HepG2 (cell line): Measurements from ENCODE around the gene CDC42EP5. TPM values are rescaled to one million over a fixed set of nuclear protein-coding genes. Genes with fewer than 3 reads are reported as not detected.

Experiments used
- ARNTL ChIP-seq: sonication (generic); formaldehyde crosslinking; IDR thresholded peaks from 2 replicates; pipeline ENCODE4 v1.4.0; 2020; ENCODE audit warnings: mild to moderate bottlenecking, missing genetic modification reagents
- CSRNP1 ChIP-seq: sonication (generic); formaldehyde crosslinking; IDR thresholded peaks from 2 replicates; pipeline ENCODE4 v1.8.1; 2023; ENCODE audit warnings: mild to moderate bottlenecking, missing genetic modification reagents
- HNF4G ChIP-seq, 2 experiments: sonication (generic) in 1 of 2; formaldehyde crosslinking in 1 of 2; IDR thresholded peaks; 2 replicates each; pipeline versions ENCODE4 v1.4.0 to v1.6.1; 2011 to 2020; ENCODE audit warnings: borderline replicate concordance in 2 of 2, low read depth in 2 of 2, mild to moderate bottlenecking in 2 of 2, low read length in 1 of 2, missing genetic modification reagents in 1 of 2, moderate library complexity in 1 of 2
- PCBP1 ChIP-seq: fragments of 200-400 bp; formaldehyde crosslinking; IDR thresholded peaks from 2 replicates; pipeline ENCODE4 v1.6.1; 2017; ENCODE audit warnings: mild to moderate bottlenecking, low read depth, low read length, borderline replicate concordance
- REXO4 ChIP-seq: sonication (generic); formaldehyde crosslinking; IDR thresholded peaks from 2 replicates; pipeline ENCODE4 v1.8.0; 2022; ENCODE audit warnings: missing genetic modification reagents, mild to moderate bottlenecking, borderline replicate concordance
- SYNCRIP ChIP-seq: fragments of 200-400 bp; formaldehyde crosslinking; IDR thresholded peaks from 2 replicates; pipeline ENCODE4 v1.6.1; 2018; ENCODE audit warnings: mild to moderate bottlenecking, low read depth, low read length; ENCODE audit not compliant: insufficient read depth
- TMF1 ChIP-seq: sonication (generic); formaldehyde crosslinking; IDR thresholded peaks from 2 replicates; pipeline ENCODE4 v1.8.1; 2022; ENCODE audit warnings: low read depth, missing genetic modification reagents
- ZBTB20 ChIP-seq: sonication (generic); formaldehyde crosslinking; IDR thresholded peaks from 2 replicates; pipeline ENCODE4 v1.8.1; 2023; ENCODE audit warnings: missing genetic modification reagents, low read depth, mild to moderate bottlenecking, borderline replicate concordance
- ZNF143 ChIP-seq: sonication (generic); formaldehyde crosslinking; IDR thresholded peaks from 2 replicates; pipeline ENCODE4 v1.4.0; 2020; ENCODE audit warnings: missing genetic modification reagents
- ZNF232 ChIP-seq: sonication (generic); formaldehyde crosslinking; IDR thresholded peaks from 2 replicates; pipeline ENCODE4 v1.4.0; 2020; ENCODE audit warnings: missing genetic modification reagents, borderline replicate concordance
- ZNF256 ChIP-seq: sonication (generic); formaldehyde crosslinking; conservative IDR thresholded peaks from 2 replicates; pipeline ENCODE4 v1.4.0; 2020; ENCODE audit warnings: missing genetic modification reagents
- ZNF34 ChIP-seq: sonication (generic); formaldehyde crosslinking; IDR thresholded peaks from 2 replicates; pipeline ENCODE4 v1.4.0; 2020; ENCODE audit warnings: mild to moderate bottlenecking, missing genetic modification reagents, borderline replicate concordance
- ZNF574 ChIP-seq: sonication (generic); formaldehyde crosslinking; IDR thresholded peaks from 2 replicates; pipeline ENCODE4 v1.4.0; 2020; ENCODE audit warnings: missing genetic modification reagents
- polyA plus RNA-seq, 8 experiments: library from polyadenylated mRNA; depleted of rRNA in 3 of 8; stranded (reverse) in 7 of 8; unstranded in 1 of 8; fragments of >200 nt; fragmentation: Illumina TruSeq in 4 of 8; extraction: Trizol in 4 of 8; gene quantifications; 2 replicates each; pipeline versions ENCODE4 v1.2.1 to v1.2.3, GENCODE V29; 2011 to 2016; ENCODE audit warnings: low read depth in 4 of 8, missing spikeins in 1 of 8, mixed read lengths in 1 of 8; ENCODE audit not compliant: insufficient read depth in 1 of 8
- total RNA-seq, 5 experiments: library from RNA; depleted of rRNA; stranded (reverse); fragments of >200 nt; fragmentation: Illumina TruSeq; extraction: Trizol; gene quantifications; 2 replicates each; pipeline ENCODE4 v1.2.3, GENCODE V29; 2016; ENCODE audit warnings: low read depth in 1 of 5
- TF ChIP-seq, protein P1 (sequence below): IDR thresholded peaks from 2 replicates; pipeline ENCODE4 v1.6.1; 2016
- TF ChIP-seq, protein P2 (sequence below): sonication (generic); formaldehyde crosslinking; IDR thresholded peaks from 2 replicates; pipeline ENCODE4 v1.4.0; 2020; ENCODE audit warnings: missing genetic modification reagents
- TF ChIP-seq, protein P3 (sequence below): IDR thresholded peaks from 2 replicates; pipeline ENCODE4 v1.4.0; 2020; ENCODE audit warnings: mild to moderate bottlenecking, missing genetic modification reagents

CDC42EP5 gene
- total and polyA plus RNA-seq, 2 of the 13 experiments (the other 11 are each of a cell fraction or from before 2014, with no cell fraction given) = 0.41 to 1.6 TPM

DNA sequence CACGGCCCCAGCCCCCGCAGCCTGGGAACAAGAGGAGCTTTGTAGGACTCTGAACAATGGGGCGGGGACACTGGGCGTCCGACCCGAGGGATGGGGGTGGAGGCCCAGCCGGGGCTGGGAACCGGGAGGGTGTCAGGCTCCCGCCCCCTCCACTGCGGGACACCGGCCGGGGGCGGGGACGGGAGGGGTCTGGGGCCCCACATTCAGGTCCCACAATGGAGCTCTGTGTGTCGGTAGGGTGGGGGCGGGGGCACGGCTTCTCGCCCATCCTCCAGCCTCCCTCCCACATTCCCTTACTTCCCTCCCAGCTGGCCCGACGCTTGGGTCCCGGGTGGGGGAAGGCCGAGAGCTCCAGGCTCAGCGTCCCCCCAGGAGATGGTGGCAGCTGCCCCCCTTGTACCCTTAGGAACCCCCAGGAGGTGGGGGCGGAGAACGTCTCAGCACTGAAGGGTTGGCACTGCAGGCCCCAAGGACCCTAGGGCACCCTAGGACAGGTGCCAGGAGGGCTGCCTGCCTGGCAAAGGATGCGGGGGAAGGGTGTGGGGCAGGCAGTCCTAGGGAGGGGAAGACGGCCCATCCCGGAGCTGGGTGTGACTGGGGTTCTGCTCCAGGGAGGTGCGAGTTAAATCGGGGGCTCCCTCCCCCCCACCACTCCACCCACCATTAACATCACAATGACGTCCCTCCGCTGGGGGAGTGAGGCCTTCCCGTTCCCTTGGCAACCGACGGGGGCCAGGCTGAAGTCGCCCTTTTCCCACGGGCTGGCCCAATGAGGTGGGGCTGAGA is 52.5 kb downstream of the CDC42EP5 start (continued):
- TF ChIP-seq ZNF574 (CRISPR knock-in tag) (no peak), PCBP1 (0 out of 2 replicates have a peak, but pooled peaks have one; percentile 38), ZNF143 (CRISPR knock-in tag) (peak; percentile 28; the same call in 1 of the 2 replicates), SYNCRIP (no peak), CSRNP1 (CRISPR knock-in tag) (0 out of 2 replicates have a peak, but pooled peaks have one; percentile 50), HNF4G (IDR thresholded peaks at IDR 0.05; ENCODE audit: borderline replicate concordance, low read depth, low read length) (peak; percentile 68; the same call in 1 of the 2 replicates), HNF4G (CRISPR knock-in tag; IDR thresholded peaks at IDR 0.05; ENCODE audit: borderline replicate concordance, low read depth) (no peak), TMF1 (CRISPR knock-in tag) (no peak), ZNF34 (CRISPR knock-in tag) (no peak), ZBTB20 (CRISPR knock-in tag) (no peak), ARNTL (CRISPR knock-in tag) (0 out of 2 replicates have a peak, but pooled peaks have one; percentile 41), REXO4 (no peak), ZNF256 (CRISPR knock-in tag) (no peak), ZNF232 (no peak)
- TF ChIP-seq, protein P1, sequence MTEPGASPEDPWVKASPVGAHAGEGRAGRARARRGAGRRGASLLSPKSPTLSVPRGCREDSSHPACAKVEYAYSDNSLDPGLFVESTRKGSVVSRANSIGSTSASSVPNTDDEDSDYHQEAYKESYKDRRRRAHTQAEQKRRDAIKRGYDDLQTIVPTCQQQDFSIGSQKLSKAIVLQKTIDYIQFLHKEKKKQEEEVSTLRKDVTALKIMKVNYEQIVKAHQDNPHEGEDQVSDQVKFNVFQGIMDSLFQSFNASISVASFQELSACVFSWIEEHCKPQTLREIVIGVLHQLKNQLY = no peak
- TF ChIP-seq, protein P2, sequence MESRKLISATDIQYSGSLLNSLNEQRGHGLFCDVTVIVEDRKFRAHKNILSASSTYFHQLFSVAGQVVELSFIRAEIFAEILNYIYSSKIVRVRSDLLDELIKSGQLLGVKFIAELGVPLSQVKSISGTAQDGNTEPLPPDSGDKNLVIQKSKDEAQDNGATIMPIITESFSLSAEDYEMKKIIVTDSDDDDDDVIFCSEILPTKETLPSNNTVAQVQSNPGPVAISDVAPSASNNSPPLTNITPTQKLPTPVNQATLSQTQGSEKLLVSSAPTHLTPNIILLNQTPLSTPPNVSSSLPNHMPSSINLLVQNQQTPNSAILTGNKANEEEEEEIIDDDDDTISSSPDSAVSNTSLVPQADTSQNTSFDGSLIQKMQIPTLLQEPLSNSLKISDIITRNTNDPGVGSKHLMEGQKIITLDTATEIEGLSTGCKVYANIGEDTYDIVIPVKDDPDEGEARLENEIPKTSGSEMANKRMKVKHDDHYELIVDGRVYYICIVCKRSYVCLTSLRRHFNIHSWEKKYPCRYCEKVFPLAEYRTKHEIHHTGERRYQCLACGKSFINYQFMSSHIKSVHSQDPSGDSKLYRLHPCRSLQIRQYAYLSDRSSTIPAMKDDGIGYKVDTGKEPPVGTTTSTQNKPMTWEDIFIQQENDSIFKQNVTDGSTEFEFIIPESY = no peak
- TF ChIP-seq, protein P3, sequence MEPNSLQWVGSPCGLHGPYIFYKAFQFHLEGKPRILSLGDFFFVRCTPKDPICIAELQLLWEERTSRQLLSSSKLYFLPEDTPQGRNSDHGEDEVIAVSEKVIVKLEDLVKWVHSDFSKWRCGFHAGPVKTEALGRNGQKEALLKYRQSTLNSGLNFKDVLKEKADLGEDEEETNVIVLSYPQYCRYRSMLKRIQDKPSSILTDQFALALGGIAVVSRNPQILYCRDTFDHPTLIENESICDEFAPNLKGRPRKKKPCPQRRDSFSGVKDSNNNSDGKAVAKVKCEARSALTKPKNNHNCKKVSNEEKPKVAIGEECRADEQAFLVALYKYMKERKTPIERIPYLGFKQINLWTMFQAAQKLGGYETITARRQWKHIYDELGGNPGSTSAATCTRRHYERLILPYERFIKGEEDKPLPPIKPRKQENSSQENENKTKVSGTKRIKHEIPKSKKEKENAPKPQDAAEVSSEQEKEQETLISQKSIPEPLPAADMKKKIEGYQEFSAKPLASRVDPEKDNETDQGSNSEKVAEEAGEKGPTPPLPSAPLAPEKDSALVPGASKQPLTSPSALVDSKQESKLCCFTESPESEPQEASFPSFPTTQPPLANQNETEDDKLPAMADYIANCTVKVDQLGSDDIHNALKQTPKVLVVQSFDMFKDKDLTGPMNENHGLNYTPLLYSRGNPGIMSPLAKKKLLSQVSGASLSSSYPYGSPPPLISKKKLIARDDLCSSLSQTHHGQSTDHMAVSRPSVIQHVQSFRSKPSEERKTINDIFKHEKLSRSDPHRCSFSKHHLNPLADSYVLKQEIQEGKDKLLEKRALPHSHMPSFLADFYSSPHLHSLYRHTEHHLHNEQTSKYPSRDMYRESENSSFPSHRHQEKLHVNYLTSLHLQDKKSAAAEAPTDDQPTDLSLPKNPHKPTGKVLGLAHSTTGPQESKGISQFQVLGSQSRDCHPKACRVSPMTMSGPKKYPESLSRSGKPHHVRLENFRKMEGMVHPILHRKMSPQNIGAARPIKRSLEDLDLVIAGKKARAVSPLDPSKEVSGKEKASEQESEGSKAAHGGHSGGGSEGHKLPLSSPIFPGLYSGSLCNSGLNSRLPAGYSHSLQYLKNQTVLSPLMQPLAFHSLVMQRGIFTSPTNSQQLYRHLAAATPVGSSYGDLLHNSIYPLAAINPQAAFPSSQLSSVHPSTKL (CRISPR knock-in tag) = peak; percentile 22; the same call in 1 of the 2 replicates
